HG03097 (cell line): ENCODE data around the gene ANKS1B.

ENCODE experiments used
- ATAC-seq: cut with Tn5 transposase; IDR thresholded peaks from one replicate; pipeline ENCODE4 v1.9.1; 2021; ENCODE audit not compliant: unreplicated experiment, low FRiP score

Gene ANKS1B

GRCh38 chr12:99495799-99496198 lies 488.9 kb downstream of the ANKS1B start:
- no peak for ATAC-seq

GRCh38 chr12:99493197-99493596 lies 491.5 kb downstream of the ANKS1B start:
- no peak for ATAC-seq

GRCh38 chr12:99486277-99486676 lies 498.5 kb downstream of the ANKS1B start:
- ATAC-seq = no peak

GRCh38 chr12:99479149-99479548 lies 505.6 kb downstream of the ANKS1B start:
- no peak for ATAC-seq

GRCh38 chr12:99476956-99477355 lies 507.8 kb downstream of the ANKS1B start:
- ATAC-seq = no peak

- ATAC-seq = no peak
Observed at GRCh38 chr12:99455350-99456035, 529.2 kb downstream of the ANKS1B start.

GRCh38 chr12:99454539-99455172 lies 530.1 kb downstream of the ANKS1B start:
- ATAC-seq = no peak

GRCh38 chr12:99453836-99454538 lies 530.7 kb downstream of the ANKS1B start:
- ATAC-seq = peak; percentile 20

- no peak for ATAC-seq
Observed at GRCh38 chr12:99450036-99450630, 534.6 kb downstream of the ANKS1B start.

- ATAC-seq = peak; percentile 60
Observed at GRCh38 chr12:99444859-99445316, 539.8 kb downstream of the ANKS1B start.

GRCh38 chr12:99442758-99443157 lies 542.0 kb downstream of the ANKS1B start:
- ATAC-seq = no peak

- no peak for ATAC-seq
Observed at GRCh38 chr12:99439399-99439798, 545.3 kb downstream of the ANKS1B start.

- ATAC-seq = peak; percentile 99
Observed at GRCh38 chr12:99436584-99436983, 548.2 kb downstream of the ANKS1B start.

- ATAC-seq = no peak
Observed at GRCh38 chr12:99435095-99435791, 549.5 kb downstream of the ANKS1B start.

GRCh38 chr12:99433155-99433554 lies 551.6 kb downstream of the ANKS1B start:
- ATAC-seq = no peak

- no peak for ATAC-seq
Observed at GRCh38 chr12:99431203-99431602, 553.5 kb downstream of the ANKS1B start.

GRCh38 chr12:99427104-99427503 lies 557.6 kb downstream of the ANKS1B start:
- peak; percentile 76 for ATAC-seq

GRCh38 chr12:99418379-99418778 lies 566.4 kb downstream of the ANKS1B start:
- no peak for ATAC-seq

- no peak for ATAC-seq
Observed at GRCh38 chr12:99413751-99414150, 571.0 kb downstream of the ANKS1B start.

GRCh38 chr12:99393763-99394162 lies 591.0 kb downstream of the ANKS1B start:
- ATAC-seq = peak; percentile 92
